Activated CD4-positive, alpha-beta T cell treated with anti-CD3 and anti-CD28 coated beads for 1 hour (primary cell): ENCODE results near the gene CERS1.
A peak's percentile ranks its signal among the peaks of the same experiment; 100 is the strongest.

ENCODE experiments used
- DNase-seq: peaks from one replicate; pipeline ENCODE4 v3.0.0-alpha.2; 2020

The CERS1 gene

DNA sequence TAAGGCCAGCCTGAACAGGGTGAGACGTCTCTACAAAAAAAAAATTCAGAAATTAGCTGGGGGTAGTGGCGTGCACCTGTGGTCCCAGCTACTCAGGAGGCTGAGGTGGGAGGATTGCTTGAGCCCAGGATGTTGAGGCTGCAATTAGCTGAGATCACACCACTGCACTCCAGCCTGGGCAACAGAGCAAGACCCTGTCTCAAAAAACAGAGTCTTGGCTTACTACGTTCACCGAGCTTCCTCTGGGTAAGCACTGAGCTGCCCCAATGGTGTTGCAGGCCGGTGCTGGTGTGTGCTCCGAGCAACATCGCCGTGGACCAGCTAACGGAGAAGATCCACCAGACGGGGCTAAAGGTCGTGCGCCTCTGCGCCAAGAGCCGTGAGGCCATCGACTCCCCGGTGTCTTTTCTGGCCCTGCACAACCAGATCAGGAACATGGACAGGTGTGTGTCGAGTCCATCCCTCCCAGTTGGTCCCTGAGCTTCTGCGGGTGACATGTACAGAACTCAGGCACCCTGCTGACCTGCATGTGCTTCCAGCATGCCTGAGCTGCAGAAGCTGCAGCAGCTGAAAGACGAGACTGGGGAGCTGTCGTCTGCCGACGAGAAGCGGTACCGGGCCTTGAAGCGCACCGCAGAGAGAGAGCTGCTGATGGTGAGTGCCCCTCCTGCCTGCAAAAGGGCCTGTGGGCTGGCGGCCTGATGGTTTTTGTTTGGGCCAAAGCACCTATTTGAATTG lies 40.1 kb downstream of the CERS1 start:
- DNase-seq = no peak

DNA sequence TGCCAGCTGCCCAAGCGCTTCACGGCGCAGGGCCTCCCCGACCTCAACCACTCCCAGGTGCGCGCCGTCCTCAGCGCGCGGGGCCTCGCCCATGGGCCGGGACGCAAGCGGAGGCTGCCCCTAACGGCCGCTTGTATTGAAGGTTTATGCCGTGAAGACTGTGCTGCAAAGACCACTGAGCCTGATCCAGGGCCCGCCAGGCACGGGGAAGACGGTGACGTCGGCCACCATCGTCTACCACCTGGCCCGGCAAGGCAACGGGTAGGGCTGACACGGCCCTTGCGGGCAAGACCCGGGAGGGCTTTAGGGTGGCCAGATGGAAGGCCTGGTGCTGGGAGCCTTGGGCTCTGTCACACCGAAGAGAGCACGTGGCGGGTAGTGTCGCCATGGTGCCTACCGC lies 41.0 kb downstream of the CERS1 start:
- no peak for DNase-seq

DNA sequence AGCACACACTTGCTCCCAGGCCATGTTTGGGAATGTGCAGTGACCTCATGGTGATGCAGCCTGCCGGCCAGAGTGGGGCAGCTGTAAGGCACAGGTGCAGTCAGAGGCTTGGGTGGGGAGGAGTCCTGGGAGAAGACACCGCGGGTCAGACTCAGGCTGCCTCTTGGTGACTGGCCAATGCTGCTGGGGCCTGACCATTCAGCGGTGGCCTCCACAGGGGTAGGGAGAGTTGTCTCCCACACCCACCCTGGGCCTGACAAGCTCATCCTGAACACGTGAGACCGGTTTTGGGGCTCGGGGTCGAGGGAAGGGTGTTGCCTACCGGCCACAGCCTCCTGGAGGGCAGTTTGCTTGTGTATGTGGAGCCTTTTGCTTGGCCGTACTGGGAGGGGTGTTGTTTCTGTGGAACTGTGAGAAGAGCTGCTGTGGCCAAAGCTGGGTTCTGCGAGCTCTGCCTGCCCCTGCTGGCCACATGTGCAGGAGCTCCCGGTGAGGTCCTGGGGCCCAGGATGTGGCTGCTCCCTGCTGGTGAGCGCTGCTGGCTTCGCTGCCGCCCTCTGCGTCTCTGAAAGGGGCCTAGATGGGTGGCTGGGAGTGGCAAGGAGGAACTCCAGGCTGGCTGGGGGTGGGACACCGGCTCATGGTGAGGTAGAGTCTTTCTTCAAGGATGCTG lies 42.1 kb downstream of the CERS1 start:
- no peak for DNase-seq

DNA sequence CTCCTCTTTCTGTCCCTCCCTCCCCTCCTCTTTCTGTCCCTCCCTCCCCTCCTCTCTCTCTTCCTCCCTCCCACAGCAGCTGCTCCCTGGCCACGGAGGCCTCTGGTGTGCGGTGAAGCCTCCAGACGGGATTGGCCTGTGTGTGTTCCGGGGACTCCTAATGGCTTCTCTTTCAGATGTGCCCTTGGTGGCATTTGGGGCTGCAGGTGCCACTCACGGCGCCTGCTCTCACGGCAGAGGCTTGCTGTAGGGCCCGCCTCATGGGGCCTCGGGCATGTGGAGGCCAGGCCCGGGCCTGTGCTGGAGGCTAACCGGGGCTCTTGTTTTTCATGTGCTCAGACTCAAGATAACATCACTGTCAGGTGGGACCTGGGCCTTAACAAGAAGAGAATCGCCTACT lies 43.3 kb downstream of the CERS1 start:
- DNase-seq = no peak

DNA sequence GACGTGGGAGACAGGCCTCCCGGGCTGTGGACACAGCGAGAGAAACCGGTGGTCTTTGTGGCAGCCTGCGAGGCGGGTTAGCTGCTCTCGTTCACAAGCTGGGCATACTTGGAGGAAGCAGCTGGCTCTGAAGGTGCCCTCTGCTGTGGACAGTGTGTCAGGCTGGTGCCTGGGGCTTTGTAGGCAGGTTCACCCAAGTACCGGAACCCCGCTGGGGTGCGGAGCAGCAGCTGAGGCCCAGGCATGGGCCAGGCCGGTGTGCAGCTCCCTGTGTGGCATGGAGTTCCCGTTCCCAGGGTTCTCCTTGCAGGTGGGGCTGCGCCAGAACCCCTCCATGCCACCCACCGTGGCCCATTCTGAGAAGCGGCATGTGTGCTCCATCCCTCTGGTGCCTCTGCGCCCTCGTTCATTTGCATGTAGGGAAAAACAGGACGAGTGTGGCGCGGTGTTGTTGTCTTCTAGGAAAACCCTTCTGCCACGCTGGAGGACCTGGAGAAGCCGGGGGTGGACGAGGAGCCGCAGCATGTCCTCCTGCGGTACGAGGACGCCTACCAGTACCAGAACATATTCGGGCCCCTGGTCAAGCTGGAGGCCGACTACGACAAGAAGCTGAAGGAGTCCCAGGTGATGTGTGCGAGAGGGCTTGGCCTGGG lies 44.2 kb downstream of the CERS1 start:
- no peak for DNase-seq

DNA sequence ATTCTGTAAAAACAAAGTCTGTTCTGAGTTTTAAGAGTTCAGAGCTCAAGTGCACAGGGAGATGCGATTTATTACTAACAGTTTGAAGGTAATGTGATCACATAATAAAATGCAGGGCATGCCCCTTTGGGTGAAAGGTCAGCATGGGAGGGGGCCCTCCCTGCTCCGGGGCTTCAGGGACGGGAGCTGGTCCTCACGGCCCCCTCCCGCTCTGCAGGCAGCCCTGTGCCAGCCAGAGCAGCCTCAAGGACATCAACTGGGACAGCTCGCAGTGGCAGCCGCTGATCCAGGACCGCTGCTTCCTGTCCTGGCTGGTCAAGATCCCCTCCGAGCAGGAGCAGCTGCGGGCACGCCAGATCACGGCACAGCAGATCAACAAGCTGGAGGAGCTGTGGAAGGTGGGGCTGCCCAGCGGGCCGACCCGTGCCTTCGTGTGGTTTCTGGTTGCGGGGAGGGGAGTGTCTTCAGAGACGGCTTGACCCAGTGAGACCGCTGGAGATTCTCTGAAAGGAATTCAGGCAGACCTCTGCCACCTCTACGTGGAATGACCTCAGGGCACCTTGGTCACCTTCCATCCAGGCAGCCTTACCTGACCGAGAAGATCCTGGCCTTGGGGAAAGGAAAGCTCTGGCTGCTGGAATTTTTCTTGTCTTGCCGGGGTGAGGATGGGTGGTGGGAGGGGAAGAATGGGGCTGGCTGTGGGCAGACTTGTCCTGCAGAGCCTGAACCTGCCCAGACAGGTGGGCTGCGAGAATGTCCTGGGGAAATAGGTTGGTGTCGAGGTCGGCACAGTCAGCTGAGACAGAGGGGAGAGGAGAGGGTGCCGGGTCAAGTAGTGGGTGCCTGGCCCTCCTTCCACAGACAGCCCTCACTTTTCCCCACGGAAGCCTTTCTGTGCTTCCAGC lies 45.2 kb downstream of the CERS1 start:
- no peak for DNase-seq

DNA sequence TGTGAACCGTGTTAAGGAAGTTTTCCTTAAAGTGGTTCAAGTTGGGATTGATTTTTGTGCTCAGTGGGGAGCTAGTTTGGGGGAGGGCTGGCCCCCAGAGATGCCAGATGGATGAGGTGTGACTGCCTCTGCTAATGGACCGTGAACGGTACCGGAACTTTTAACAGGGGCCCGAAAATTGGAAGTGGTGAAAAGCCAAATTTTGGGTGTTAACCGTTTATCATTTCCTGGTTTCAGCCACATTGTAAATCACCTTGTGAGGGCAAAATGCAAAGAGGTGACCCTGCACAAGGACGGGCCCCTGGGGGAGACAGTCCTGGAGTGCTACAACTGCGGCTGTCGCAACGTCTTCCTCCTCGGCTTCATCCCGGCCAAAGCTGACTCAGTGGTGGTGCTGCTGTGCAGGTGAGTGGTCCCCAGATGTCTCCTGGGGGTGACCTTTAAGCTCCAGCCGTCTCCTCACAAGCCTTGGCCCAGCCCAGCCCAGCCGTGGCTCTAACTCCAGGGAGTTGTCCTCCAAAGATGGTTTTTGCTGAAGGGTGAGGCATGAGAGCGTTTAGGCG lies 46.0 kb downstream of the CERS1 start:
- no peak for DNase-seq

DNA sequence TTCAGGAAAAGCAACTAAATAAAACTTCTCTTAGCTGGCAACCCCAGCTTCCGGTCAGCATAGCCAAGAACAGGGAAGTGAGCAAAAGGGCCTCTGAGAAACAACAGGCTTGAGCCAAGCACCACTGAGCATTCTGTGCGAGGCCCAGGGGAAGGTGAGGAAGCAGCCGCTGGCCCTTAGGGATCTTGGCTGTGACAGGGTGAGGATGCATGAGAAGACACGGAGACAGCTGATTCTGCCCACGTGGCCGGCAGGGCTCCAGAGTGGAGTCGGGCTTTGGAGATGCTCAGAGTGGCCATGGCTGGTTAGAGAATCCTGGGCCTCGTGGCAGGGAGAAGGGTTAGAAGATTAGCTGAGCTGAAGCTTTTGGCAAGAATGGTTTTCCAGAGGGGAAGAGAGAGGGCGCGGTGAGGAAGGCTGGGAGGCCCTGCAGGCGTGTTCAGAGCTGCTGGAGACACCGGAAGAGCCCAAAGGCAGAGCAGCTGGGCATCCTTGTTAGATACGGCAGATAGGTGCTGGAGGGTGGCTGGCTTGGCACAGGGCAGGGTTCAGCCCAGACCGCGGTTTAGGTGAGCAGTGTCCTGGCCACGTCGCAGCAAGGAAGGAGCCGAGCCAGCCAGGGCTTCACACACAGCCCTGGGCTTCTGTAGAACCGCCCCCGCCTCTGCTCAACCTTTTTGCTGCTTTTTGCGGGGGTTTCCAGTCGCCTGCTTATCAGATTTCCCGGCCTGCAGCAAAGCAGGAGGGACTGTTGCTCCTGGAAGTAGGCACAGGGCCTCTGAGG lies 46.9 kb downstream of the CERS1 start:
- DNase-seq = no peak

DNA sequence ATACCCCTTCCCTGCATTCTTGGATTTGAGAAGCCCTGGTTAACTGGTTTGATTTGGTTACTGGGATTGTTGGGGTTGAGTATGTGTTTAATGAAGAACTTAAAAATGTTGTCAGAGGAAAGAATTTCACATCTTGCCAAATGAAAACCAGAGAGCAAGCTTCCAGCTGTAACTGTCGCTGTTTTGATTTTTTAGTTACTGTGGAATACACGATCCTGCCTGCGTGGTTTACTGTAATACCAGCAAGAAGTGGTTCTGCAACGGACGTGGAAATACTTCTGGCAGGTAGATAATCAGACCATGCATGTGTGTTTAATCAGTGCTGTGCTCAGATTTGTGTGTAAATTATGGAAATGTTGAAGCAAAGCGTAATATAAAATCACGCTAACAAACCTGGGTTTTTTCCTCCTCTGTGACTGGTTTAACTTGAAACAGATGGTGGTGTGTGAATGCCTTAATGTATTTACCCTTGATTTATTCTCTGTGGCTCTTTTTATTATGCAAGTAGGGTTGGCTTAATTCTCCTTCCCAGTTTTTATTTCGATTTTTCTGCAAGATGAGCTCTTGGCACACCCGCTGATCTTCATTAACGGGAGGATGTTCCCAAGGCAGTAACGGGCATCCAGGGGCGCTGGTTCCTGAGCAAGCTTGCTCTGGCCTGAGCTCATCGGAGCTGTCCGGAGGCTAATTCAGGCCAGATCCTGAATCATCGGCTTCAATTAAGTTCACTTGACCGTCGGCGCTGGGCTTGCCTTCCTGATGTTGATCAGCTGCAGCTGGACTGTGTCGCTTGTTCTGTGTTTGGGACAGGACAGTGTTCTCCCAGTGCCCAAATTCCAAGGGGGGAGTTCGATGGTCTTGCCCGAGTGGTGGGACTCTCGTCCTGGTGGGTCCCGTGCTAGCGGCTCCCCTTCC lies 48.2 kb downstream of the CERS1 start:
- no peak for DNase-seq

DNA sequence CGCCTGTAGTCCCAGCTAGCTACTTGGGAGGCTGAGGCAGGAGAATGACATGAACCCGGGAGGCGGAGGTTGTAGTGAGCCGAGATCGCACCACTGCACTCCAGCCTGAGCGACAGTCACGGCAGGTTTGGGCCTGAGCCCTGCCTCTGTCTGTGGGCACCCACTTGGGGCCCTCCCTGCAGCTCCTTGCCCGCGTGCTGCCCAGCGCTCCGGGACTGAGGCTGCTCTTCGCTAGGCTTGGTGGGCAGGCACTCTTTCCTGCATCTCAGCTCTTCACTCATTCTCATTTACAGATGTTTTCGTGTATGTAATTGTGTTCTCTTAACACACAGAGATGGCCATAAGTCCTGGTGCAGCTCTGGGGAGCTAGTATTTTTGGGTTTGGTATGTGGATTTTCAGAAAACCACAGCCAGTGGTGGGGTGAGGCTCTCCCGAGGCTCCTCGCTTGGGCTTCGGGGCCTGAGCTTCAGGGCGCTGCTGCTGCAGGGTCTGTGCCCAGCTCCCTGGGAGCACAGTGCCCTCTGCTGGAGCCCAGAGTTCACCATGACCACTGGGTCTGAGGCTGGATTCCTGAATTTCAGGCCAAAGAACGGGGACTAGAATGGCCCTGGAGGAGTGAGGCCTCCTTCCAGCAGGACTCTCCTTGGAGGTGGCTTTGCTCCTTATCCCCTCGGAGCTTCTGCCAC lies 49.0 kb downstream of the CERS1 start:
- DNase-seq = peak; percentile 53

DNA sequence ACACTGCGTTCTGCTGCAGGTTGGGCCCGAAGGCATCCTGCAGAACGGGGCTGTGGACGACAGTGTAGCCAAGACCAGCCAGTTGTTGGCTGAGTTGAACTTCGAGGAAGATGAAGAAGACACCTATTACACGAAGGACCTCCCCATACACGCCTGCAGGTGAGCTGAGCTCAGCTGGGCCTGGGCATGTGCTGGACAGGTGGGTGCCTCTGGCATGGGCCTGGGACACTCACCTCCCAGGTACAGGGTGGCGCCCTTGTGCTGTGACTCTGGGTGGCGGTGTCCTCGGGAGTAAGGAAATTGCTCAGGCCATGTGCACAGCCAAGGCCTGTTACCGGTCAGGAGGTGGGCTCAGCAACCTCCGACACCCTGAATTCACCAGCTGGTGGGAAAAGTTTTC lies 50.0 kb downstream of the CERS1 start:
- no peak for DNase-seq

DNA sequence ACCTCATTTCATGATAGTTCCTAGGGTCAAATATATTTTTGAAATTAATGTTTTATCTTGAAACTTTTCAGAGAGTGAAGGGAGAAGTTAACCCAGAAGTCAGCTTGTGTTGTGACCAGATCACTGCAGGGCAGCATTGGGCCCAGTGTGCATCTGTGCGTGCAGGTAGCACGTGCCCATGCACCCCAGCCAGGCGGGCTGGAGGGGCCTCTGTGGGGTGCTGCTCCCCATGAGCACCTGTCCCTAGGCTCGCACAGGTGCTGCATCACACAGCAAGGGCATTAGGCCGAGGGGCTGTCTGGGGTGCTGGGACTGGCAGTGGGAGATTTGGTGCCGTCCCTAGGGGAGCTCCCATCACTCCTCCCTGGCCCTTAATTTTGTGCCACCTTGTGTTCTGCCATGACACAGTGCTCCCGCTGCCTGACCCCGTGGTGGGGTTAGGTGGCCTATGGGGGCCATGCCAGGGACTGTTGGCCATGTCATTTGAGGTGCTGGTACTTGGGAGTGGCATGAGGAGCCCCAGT lies 51.1 kb downstream of the CERS1 start:
- DNase-seq = no peak

DNA sequence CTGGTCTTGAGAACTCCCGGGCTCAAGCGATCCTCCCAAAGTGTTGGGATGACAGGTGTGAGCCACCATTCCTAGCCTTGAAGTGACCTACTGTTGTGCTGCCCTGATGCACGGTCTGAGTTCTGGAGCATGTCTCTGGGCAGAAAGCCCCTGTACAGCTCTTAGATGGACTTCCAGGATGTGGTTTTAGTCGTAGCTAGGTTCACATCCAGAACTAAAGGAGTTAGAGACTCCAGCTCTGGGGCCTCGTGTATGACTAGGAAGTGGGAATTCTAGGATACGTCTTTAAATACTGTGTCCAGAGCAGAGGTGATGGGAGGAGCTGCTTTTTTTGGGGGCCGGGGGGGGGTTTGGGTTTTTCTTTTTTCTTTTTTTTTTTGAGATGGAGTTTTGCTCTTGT lies 52.0 kb downstream of the CERS1 start:
- no peak for DNase-seq

DNA sequence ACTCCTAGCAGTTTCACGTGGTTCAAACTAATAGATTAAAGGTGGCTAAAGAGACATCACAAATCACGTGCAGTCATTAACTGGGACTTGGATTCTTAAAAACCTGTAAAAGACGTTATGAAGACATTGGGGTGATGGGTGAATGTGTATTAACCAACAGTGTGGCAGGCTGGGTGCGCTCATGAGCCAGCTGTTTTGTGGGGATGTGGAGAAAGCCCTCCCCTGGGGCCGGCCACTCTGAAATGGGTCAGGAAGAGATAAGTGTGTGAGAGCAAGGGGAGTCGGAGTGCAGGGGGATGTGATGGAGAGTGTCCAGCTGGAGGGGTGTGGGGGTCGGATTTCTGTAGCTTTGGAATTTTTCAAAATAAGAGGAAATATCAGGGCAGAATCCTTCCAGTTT lies 53.8 kb downstream of the CERS1 start:
- no peak for DNase-seq

DNA sequence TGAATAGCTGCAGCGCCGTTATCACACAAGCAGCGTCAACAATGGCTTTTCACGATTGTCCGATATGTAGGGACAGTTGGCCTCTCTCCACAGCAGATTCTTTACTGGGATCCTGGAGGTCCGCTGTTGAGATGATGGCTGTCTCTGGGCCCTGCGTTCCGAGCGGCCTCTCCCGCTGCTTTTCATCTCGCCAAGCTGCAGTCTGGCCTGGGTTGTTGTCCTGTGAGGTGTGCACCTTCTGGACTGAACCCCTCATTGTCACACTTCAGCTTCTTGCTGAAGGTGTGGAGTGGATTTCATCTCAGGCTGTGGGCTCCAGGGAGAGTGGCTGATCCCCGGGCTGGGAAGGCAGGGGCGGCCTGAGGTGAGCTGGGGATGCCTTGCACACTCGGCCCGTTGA lies 54.6 kb downstream of the CERS1 start:
- no peak for DNase-seq

DNA sequence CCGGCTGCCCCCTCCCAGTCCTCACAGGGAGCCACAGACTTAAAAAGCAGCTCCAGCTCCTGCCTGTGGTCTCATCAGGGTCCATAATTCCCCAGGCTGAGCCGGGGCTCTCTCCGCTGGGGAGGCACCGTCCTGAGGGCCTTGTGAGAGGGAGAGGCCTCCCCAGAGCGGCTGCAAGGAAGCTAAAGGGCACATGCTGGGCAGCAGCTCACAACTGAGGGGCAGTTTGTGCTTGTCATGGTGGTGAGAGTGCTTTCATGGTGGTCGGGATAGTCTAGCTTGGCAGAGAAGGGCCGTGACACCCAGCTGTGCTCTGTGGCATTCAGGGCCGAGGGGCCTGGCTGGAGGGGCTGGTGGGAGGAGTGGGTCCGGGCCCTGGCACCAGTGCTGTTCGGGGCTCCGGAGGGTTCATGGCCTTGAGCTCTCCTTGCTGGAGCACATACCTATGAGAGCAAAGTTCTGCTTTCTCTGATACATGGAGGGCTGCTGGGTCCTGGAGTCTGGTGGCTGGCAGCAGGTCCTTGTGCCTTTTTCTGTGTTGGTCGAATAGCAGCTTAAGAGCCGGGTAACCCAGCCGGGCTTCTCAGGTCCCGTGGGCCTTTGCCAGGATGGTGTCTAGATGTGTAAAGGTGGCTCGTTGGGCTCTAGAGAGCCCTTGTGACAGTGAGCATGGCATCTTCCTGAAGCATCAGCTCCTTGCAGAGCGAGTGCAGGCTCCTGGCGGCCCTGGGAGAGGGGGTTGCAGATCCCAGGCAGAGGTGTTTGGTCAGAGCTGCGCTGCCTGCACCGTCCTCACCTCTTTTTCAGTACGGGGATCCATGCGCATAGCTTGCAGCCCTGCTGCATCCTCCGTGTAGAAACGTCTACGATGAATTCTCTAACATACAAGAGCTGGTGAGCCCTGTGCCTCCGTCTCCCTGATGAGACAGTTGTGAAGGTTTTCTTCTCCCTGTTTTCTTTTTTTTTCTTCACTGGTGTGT lies 55.4 kb downstream of the CERS1 start:
- DNase-seq = no peak

DNA sequence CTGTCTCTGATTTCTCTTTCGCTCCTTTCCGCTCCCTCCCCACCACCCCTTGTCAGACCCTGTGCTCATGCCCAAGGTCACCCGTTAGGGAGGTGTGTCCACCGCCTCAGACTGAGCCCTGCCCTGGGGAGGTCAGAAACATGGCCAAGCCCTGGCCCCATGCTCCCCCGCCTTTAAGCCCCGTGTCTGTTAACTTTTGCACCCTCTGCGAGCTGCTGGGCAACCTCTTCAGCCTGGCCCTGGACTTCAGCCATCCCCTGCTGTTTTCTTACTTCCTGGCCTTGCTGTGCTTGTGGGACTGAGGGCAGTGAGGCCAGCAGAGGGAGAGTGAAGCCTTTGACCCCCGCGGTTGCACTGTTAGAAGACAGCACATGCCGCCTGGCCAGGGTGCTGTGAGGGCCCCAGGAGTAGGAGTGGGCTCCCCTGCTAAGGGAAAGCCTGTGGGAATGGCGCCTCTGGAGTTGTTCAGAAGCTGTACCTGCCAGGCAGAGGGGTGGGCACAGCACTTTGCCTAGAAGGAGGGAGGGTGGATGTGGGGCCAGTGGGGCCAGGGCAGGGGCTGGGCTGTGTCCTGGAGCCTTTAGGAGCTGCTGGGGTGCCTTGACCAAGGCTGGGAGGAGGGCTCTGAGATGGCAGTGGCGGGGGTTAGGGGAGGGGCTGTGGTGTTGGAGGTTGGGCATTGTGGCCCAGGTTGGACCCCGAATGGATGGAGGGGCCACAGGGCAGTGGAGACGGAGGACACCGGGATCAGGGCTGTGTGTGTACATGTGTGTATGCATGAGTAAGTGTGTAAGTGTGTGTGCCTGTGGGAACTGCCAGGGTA lies 56.3 kb downstream of the CERS1 start:
- no peak for DNase-seq

DNA sequence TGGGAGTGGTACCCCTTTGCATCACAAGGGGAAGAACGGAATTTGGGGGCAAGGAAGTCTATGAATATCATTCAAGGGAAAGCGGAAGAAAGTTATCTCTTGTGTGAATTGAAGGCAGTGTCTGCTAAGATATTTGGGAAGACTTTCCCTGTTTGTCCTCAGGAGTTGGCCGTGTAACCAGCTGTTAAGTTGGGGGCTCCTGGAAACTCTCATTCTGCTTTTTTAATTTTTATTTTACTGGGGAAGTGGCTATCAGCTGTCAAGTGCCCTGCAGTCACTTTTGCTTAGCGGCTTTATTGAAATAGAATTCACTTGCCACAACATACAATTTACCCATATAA lies 61.3 kb downstream of the CERS1 start:
- no peak for DNase-seq
